DND-41 (cell line): Measurements from ENCODE around the gene EPC2.

ENCODE experiments used
- ATAC-seq: fragments of 200-7000 bp; cut with Tn5 transposase; 3 replicates; pipeline ENCODE4 v1.9.1; 2021; ENCODE audit warnings: low read depth; ENCODE audit not compliant: insufficient read depth
- DNase-seq: peaks from one replicate; pipeline ENCODE4 v3.0.0-alpha.2; 2020
- H2AFZ ChIP-seq: 2 replicates; pipeline ENCODE4 v1.6.0; 2012; ENCODE audit warnings: low read depth, low read length
- H3K27ac ChIP-seq: 2 replicates; pipeline ENCODE4 v1.5.1; 2012; ENCODE audit warnings: low read length, inconsistent platforms
- H3K27me3 ChIP-seq: fragments of 200-600 bp; sonication (generic); 2 replicates; pipeline ENCODE4 v1.6.0; 2012; ENCODE audit warnings: low read length, mild to moderate bottlenecking, inconsistent platforms; ENCODE audit not compliant: insufficient read depth, poor library complexity
- H3K36me3 ChIP-seq: 2 replicates; pipeline ENCODE4 v1.5.1; 2012; ENCODE audit warnings: low read length, inconsistent platforms; ENCODE audit not compliant: insufficient read depth
- H3K4me1 ChIP-seq: 2 replicates; pipeline ENCODE4 v1.5.1; 2012; ENCODE audit warnings: mild to moderate bottlenecking, low read length; ENCODE audit not compliant: insufficient read depth
- H3K4me2 ChIP-seq: 2 replicates; pipeline ENCODE4 v1.6.0; 2012; ENCODE audit warnings: mild to moderate bottlenecking, moderate library complexity, low read length, inconsistent platforms; ENCODE audit not compliant: insufficient read depth
- H3K4me3 ChIP-seq, 2 experiments: fragments of 200-600 bp in 1 of 2; shearing (Covaris generic) in 1 of 2; 2 replicates each; pipeline ENCODE4 v1.5.1; 2012 to 2016; ENCODE audit warnings: inconsistent platforms in 2 of 2, low read length in 2 of 2, mild to moderate bottlenecking in 2 of 2, low read depth in 1 of 2, moderate library complexity in 1 of 2
- H3K79me2 ChIP-seq: 2 replicates; pipeline ENCODE4 v1.6.0; 2012; ENCODE audit warnings: low read length, inconsistent platforms; ENCODE audit not compliant: insufficient read depth
- H3K9ac ChIP-seq: 2 replicates; pipeline ENCODE4 v1.6.0; 2012; ENCODE audit warnings: low read depth, mild to moderate bottlenecking, inconsistent platforms, low read length, moderate library complexity
- H3K9me3 ChIP-seq: 2 replicates; pipeline ENCODE4 v1.5.1; 2012; ENCODE audit warnings: low read length, moderate library complexity, mild to moderate bottlenecking, inconsistent platforms; ENCODE audit not compliant: insufficient read depth, severe bottlenecking
- H4K20me1 ChIP-seq: 2 replicates; pipeline ENCODE4 v1.6.0; 2012; ENCODE audit warnings: low read length; ENCODE audit not compliant: insufficient read depth
- CTCF ChIP-seq: IDR thresholded peaks from 2 replicates; pipeline ENCODE4 v1.5.1; 2012; ENCODE audit warnings: borderline replicate concordance, low read length, moderate library complexity, mild to moderate bottlenecking; ENCODE audit not compliant: poor library complexity, severe bottlenecking; ENCODE audit errors: extremely low read depth
- EZH2 ChIP-seq: IDR thresholded peaks from 3 replicates; pipeline ENCODE4 v1.6.1; 2012; ENCODE audit warnings: borderline replicate concordance, low read depth, mild to moderate bottlenecking, moderate library complexity, low read length, inconsistent platforms; ENCODE audit not compliant: severe bottlenecking

Gene EPC2

DNA sequence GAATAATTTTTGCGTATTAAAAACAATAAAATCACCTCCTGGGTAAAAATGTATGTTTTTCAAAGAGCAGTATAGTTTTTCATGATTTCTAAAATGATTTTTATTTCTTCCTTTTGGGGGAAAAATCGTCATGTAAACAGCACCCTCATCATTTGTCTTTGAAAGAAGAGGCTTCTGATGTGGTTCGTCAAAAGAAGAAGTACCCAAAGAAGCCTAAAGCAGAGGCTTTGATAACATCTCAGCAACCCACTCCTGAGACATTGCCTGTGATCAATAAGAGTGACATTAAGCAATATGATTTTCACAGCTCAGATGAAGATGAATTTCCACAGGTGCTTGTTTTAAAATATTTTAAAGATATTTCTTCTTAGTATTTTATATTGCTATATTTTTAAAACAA is 120.3 kb downstream of the EPC2 start:
- no peak for DNase-seq
- no peaks in the 10 kb centered on the region for H3K9me3 ChIP-seq
- H3K4me3 ChIP-seq, result no peak overlapping the region
- no peaks in the 10 kb centered on the region for H3K27me3 ChIP-seq
- no peak overlapping the region for H3K27ac ChIP-seq
- no peak overlapping the region for H3K4me2 ChIP-seq
- H3K9ac ChIP-seq, result no peak overlapping the region
- TF ChIP-seq EZH2 (no peak), CTCF (no peak)
- H4K20me1 ChIP-seq, result no peaks in the 10 kb centered on the region
- no peaks in the 10 kb centered on the region for H3K79me2 ChIP-seq
- H3K4me1 ChIP-seq, result no peaks in the 10 kb centered on the region
- peak; percentile 82 for ATAC-seq
- no peak overlapping the region for H2AFZ ChIP-seq
- peaks cover 37% of the 10 kb centered on the region for H3K36me3 ChIP-seq

- no peak overlapping the region for H3K4me2 ChIP-seq
- no peak overlapping the region for H3K4me3 ChIP-seq
- H2AFZ ChIP-seq, result no peak overlapping the region
- TF ChIP-seq CTCF (no peak), EZH2 (no peak)
- no peak overlapping the region for H3K27ac ChIP-seq
- ATAC-seq, result no peak
- no peaks in the 10 kb centered on the region for H3K79me2 ChIP-seq
- no peaks in the 10 kb centered on the region for H3K27me3 ChIP-seq
- H3K36me3 ChIP-seq, result peaks cover 44% of the 10 kb centered on the region
- H3K9ac ChIP-seq, result no peak overlapping the region
- H4K20me1 ChIP-seq, result no peaks in the 10 kb centered on the region
- H3K9me3 ChIP-seq, result no peaks in the 10 kb centered on the region
- no peak for DNase-seq
- H3K4me1 ChIP-seq, result no peaks in the 10 kb centered on the region
These were observed 125.5 kb downstream of the EPC2 start for GRCh38 chr2:148770047-148770446.

- no peak overlapping the region for H2AFZ ChIP-seq
These were observed 137.0 kb downstream of the EPC2 start for GRCh38 chr2:148781544-148781943.

More at GRCh38 chr2:148781544-148781943, 137.0 kb downstream of the EPC2 start:
- H3K27me3 ChIP-seq, result no peaks in the 10 kb centered on the region
- no peaks in the 10 kb centered on the region for H4K20me1 ChIP-seq
- H3K9me3 ChIP-seq, result no peaks in the 10 kb centered on the region
- H3K4me2 ChIP-seq, result no peak overlapping the region
- H3K79me2 ChIP-seq, result no peaks in the 10 kb centered on the region
- H3K9ac ChIP-seq, result no peak overlapping the region
- no peak overlapping the region for H3K27ac ChIP-seq
- ATAC-seq (no peak), DNase-seq (no peak)
- TF ChIP-seq EZH2, result no peak
- TF ChIP-seq CTCF, result no peak
- H3K4me1 ChIP-seq, result no peaks in the 10 kb centered on the region
- no peak overlapping the region for H3K4me3 ChIP-seq
- peaks cover 64% of the 10 kb centered on the region for H3K36me3 ChIP-seq
